ENCODE results near the gene SLC10A6. TPM values are rescaled to one million over a fixed set of nuclear protein-coding genes. Genes with fewer than 3 reads are reported as not detected.

The SLC10A6 gene
- total RNA-seq, 6 experiments from 2014 or later: 0.17 to 0.26 (median 0.19) TPM; not detected in 3

DNA sequence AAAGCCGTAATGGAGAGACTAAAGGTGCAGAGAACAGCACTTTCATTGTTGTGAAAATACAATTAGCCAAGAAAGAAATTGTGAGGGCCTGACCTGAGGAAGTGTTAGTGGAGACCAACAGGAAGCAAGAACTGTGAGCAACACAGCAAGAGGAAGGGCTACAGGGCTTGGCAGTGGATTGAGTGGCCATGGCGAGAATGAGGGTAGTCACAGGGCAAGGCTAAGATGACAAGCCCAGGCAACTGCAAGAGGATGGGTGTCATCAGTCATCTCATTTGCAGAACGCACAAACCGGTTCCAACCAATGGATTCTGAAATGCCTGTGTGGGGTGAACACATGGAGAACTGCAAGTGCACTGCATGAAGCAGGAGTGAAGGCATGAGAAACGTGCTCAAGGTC lies 3.6 kb downstream of the SLC10A6 start:
- WGBS (ENCODE audit: insufficient coverage, low coverage, low lambda C conversion rate, missing lambda C conversion rate): 74% methylated on average over 5 of the region's 5 CpGs
- H3K4me1 ChIP-seq: no peaks in the 10 kb centered on the region
- ATAC-seq (peak; percentile 63 to 83 (median 76)), DNase-seq (no peak)
- intact Hi-C loops (cut with DNase I): no loop called here
- no peaks in the 10 kb centered on the region for H3K9me3 ChIP-seq
- H3K27ac ChIP-seq: no peak overlapping the region
- no peaks in the 10 kb centered on the region for H3K36me3 ChIP-seq
- H3K4me3 ChIP-seq: no peak overlapping the region
- no peak for TF ChIP-seq POLR2A (IDR thresholded peaks at IDR 0.05)
- TF ChIP-seq, protein P1, sequence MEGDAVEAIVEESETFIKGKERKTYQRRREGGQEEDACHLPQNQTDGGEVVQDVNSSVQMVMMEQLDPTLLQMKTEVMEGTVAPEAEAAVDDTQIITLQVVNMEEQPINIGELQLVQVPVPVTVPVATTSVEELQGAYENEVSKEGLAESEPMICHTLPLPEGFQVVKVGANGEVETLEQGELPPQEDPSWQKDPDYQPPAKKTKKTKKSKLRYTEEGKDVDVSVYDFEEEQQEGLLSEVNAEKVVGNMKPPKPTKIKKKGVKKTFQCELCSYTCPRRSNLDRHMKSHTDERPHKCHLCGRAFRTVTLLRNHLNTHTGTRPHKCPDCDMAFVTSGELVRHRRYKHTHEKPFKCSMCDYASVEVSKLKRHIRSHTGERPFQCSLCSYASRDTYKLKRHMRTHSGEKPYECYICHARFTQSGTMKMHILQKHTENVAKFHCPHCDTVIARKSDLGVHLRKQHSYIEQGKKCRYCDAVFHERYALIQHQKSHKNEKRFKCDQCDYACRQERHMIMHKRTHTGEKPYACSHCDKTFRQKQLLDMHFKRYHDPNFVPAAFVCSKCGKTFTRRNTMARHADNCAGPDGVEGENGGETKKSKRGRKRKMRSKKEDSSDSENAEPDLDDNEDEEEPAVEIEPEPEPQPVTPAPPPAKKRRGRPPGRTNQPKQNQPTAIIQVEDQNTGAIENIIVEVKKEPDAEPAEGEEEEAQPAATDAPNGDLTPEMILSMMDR (IDR thresholded peaks at IDR 0.05): no peak
- H3K27me3 ChIP-seq: no peaks in the 10 kb centered on the region

- Histone ChIP-seq H3K4me1 (no peaks in the 10 kb centered on the region), H3K27me3 (no peaks in the 10 kb centered on the region), H3K27ac (no peak overlapping the region), H3K4me3 (no peak overlapping the region), H3K36me3 (no peaks in the 10 kb centered on the region), H3K9me3 (no peaks in the 10 kb centered on the region)
- ATAC-seq (no peak), DNase-seq (no peak)
- intact Hi-C loops (cut with DNase I): no loop called here
- TF ChIP-seq, protein P1 (IDR thresholded peaks at IDR 0.05): no peak
- TF ChIP-seq POLR2A (IDR thresholded peaks at IDR 0.05): no peak
- 100% methylated on average over 1 of the region's 1 CpG for WGBS (ENCODE audit: insufficient coverage, low coverage, low lambda C conversion rate, missing lambda C conversion rate)
These were observed 7.9 kb downstream of the SLC10A6 start for GRCh38 chr4:86841309-86841708.

- WGBS (ENCODE audit: insufficient coverage, low coverage, low lambda C conversion rate, missing lambda C conversion rate): 60% methylated on average over 1 of the region's 1 CpG
- TF ChIP-seq, protein P1 (IDR thresholded peaks at IDR 0.05): no peak
- no peak for TF ChIP-seq POLR2A (IDR thresholded peaks at IDR 0.05)
- DNase-seq (no peak), ATAC-seq (no peak)
- Histone ChIP-seq H3K27me3 (no peaks in the 10 kb centered on the region), H3K36me3 (no peaks in the 10 kb centered on the region), H3K9me3 (no peaks in the 10 kb centered on the region), H3K4me3 (no peak overlapping the region), H3K4me1 (no peaks in the 10 kb centered on the region), H3K27ac (no peak overlapping the region)
- intact Hi-C loops (cut with DNase I): no loop called here
These were observed 8.3 kb downstream of the SLC10A6 start for GRCh38 chr4:86840858-86841257.

GRCh38 chr4:86837691-86838503 lies 11.3 kb downstream of the SLC10A6 start:
- Histone ChIP-seq H3K27ac (no peak overlapping the region), H3K36me3 (no peaks in the 10 kb centered on the region), H3K27me3 (no peaks in the 10 kb centered on the region), H3K4me1 (no peaks in the 10 kb centered on the region), H3K4me3 (no peak overlapping the region), H3K9me3 (no peaks in the 10 kb centered on the region)
- no peak for DNase-seq
- ATAC-seq: no peak
- WGBS (ENCODE audit: insufficient coverage, low coverage, low lambda C conversion rate, missing lambda C conversion rate): 75% methylated on average over 4 of the region's 5 CpGs
- TF ChIP-seq, protein P1 (IDR thresholded peaks at IDR 0.05): no peak
- TF ChIP-seq POLR2A (IDR thresholded peaks at IDR 0.05): no peak
- intact Hi-C loops (cut with DNase I): no loop called here

Data from right lobe of liver (tissue), 6 donors.